C1 segment of cervical spinal cord (tissue), 14 donors: ENCODE data around the gene CDC14B.
"Not testable (repeated sequence)": the region's sequence is repeated elsewhere in the genome, so short reads cannot be mapped to it uniquely, and the experiment has no call there.

Experiments used
- DNase-seq, 14 donors: peaks; one replicate each; lab custom pipeline; 2025; lab: John Stamatoyannopoulos, UW

Gene CDC14B

DNA sequence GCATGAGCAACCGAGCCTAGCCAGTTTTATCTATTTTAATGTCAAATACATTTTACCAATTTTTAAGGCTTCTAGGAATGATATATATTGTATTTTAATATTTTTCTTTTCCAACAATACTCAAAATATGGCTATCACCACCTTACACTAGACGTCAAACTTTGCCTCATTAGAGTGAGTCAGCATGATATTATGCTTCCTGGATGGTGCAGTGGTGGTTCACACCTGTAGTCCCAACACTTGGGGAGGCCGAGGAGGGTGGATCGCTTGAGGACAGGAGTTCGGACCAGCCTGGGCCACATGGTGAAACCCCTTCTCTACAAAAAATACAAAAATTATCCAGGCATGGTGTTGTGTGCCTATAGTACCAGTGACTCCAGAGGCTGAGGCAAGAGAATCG lies 7.3 kb upstream of the CDC14B start:
- DNase-seq, result no peak

DNA sequence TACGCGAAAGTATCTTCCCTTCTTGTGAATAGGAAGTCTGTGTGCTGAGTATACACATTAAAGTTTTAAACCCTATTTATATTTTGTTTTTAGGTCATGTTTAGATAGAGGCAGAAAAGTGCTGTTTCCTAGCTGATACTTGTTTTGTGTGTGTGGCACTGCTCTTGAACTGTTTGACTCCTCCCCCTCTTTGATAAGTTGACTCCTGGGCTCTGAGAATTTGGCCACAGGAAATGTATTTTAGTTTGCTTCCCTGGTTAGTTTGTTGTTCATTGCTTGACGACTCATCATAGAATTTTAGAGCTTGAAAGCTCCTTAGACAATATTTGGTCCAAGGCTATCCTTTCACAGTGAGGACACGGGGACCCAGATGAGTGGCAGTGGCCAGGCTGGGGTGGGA lies 2.0 kb upstream of the CDC14B start:
- DNase-seq, result no peak

GRCh38 chr9:96620832-96621269 lies 1.2 kb upstream of the CDC14B start:
- no peak for DNase-seq

GRCh38 chr9:96620181-96620514 lies 505 bp upstream of the CDC14B start:
- DNase-seq, result no peak

DNA sequence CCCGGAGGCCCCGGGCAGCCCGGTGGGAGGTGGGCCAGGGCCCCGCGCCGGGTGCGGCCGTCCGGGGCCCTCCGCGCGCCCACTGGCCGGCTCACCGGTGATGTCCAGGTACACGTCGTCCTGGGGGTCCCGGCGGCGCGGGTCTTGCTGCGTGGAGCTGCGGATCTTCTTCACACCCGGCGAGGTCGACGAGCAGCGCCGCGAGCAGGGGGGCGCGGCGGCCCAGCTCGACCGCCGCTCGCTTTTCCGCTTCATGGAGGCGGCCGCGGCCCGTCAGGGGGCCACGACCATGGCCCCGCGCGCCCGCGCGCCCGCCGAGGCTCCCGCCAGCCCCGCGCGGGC lies 548 bp downstream of the CDC14B start:
- peak in 1 of 14 donors; percentile 45 for DNase-seq

GRCh38 chr9:96618209-96619123 lies 1.2 kb downstream of the CDC14B start:
- DNase-seq, result peak in 11 of 14 donors; percentile 1 to 74 (median 50)

DNA sequence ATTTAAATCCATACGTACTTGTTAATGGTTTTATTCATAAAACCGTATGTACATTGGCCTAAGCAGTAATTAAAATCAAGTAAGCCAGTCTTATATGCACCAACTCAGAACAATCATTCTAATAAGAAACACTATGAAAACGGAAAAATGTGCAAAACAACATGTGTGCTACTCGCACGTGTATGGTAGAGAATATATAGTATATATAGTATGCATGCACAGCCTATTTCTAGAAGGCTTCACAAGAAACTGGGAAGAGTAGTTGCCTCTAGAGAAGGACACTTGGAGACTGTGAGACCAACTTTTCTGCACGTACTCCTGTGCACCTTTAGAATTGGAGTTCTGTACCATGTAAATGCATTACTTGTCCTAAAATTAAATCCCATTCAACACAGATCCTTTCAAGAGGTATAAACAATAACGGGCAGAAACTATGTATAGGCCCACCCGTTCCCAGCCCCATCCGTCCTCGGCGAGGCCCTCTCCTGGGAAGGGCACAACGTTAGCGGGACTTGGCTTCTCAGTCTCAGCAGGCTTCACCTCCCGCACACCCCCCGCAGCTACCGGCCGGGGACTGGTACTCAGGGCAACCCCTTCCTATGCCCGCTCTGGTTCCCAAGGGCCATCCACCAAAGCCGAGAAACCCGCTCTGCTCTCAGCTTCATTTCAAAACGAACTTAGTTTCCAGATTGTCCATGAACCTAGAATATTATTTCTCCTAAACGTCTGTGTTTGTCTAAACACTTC lies 2.0 kb downstream of the CDC14B start:
- DNase-seq, result peak in 7 of 14 donors; percentile 17 to 63 (median 49)

DNA sequence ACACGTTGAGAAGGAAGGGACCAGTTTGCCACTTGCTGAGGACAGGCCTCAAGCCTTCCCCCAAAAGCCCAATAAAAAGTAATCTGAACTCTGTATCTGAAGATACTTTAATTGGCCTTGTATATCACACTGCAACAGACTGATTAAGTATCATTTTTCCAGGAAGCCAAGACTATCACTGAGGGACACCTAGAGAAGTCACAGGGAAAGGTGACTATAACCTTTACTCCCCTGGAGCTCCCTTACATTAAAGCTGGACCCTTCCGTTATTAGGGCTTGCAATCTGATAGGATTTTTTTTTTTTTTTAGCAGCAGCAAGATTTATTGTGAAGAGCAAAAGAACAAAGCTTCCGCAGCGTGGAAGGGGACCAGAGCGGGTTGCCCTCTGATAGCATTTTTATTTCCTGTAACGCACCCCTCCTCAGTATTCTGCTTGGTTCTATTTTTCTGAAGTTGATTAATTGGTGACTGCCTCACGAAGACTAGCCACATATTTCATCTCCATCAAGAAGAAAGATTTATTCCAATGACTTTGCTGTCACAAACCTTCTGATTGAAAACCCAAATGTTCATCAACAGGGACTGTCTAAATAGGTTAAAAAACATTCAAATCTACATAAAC lies 2.7 kb downstream of the CDC14B start:
- DNase-seq, result no peak

- DNase-seq, result no peak
These were observed 4.2 kb downstream of the CDC14B start for GRCh38 chr9:96615411-96615810.

GRCh38 chr9:96614664-96615063 lies 5.0 kb downstream of the CDC14B start:
- DNase-seq, result not testable (repeated sequence)

DNA sequence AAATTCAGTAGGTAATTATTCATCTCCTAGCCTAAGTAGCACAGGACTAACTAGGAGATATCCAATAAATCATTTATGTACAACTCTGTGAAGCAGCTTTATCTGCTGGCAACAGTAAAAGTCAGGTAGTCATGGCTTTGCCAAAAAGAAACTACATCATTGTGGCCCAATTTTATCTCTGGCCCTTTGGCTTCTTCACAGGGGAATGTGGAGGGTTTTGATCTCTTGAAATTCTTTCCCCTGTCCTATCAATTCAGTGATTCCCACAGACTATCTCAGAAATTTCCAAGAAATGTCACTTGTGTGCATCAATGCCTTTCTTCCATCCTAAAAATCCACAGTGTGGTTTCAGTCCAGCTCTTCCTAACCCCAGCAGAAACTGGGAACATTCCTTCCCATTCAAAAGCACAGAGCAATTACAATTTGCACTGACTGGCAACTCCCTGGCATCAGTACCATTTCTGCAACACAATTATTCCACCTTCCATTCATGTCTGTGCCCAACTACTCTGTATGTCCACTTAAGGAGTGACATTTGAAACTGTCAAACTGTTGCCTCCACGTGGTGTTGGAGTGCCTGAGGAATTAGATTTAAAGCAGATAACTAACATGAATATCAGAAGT lies 6.6 kb downstream of the CDC14B start:
- peak in 1 of 14 donors; percentile 6 for DNase-seq

- DNase-seq, result peak in 12 of 14 donors; percentile 48 to 90 (median 76)
These were observed 7.3 kb downstream of the CDC14B start for GRCh38 chr9:96612105-96612965.

GRCh38 chr9:96611302-96611701 lies 8.3 kb downstream of the CDC14B start:
- no peak for DNase-seq

DNA sequence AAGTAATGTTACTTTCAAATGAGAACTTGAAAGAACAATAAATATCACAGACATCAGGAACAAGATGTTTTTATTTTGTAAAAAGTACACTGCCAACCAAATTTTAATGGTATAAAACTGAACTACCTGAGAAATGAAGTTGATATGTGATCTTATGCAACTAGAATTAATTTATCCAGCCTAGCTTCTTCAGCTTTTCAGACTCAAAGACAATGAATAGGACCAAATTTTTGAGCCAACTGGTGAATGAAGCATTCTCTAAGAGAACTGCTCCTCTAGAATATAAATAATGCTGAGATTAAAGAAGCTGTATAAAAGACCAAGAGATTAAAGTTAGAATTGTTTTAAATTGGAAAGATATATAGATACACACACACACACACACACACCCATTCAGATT lies 9.9 kb downstream of the CDC14B start:
- DNase-seq, result no peak

GRCh38 chr9:96607971-96608370 lies 11.7 kb downstream of the CDC14B start:
- DNase-seq, result no peak

- no peak for DNase-seq
These were observed 14.3 kb downstream of the CDC14B start for GRCh38 chr9:96605328-96605727.

GRCh38 chr9:96604004-96604319 lies 15.7 kb downstream of the CDC14B start:
- peak in 4 of 14 donors; percentile 6 to 64 (median 24) for DNase-seq

DNA sequence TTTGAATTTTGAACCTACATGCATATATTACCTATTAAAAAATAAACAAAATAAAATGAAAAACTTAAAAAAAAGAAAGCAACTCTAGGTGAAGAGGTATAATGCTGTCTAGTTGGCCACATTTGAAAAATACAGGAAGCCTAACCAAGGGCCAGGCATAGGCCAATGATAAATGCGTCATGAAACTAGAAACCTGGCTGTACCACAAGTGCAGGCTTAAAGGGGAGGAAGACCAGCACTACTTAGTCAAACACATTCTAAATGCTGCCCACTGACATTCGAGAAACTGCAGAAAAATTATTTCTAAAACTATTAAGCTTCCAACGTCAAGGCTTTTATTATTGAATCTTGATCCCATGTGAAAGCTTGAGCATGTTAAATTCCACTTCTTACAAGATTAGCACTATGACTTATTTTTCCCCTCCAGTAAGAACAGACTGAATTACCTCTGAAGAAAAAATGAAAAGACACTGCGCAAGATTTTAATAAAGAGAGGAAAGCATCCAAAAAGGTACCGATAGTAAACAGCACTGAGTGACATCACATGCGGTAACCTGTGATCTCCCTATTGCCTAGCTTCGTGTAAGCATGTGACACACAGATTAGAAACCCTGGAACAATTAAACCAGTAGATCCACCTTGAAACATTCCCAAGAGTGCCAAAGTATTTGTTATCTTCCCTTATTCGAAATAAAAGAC lies 16.2 kb downstream of the CDC14B start:
- DNase-seq, result no peak

DNA sequence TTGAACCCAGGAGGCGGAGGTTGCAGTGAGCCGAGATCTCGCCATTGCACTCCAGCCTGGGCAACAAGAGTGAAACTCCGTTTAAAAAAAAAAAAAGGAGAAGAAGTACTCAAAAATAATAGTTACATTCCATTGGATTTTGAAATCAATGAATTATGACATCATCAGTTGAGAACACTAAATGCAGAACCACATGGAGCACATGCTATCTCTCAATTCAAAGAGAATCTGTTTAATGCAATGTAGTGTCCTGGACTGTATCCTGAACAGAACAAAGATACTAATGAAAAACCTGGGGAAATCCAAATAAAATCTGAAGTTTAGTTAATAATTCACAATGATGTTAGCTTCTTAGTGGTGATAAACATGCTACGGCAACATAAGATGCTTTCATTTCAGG lies 20.3 kb downstream of the CDC14B start:
- DNase-seq, result no peak

GRCh38 chr9:96596601-96597111 lies 23.0 kb downstream of the CDC14B start:
- DNase-seq, result no peak
